ENCODE results near the gene WRAP73.
A peak's percentile ranks its signal among the peaks of the same experiment; 100 is the strongest.
"Not testable (repeated sequence)": the region's sequence is repeated elsewhere in the genome, so short reads cannot be mapped to it uniquely, and the experiment has no call there.

WRAP73 gene

GRCh38 chr1:3629561-3630160, 20.2 kb downstream of the WRAP73 start:
- no peak for DNase-seq

DNA sequence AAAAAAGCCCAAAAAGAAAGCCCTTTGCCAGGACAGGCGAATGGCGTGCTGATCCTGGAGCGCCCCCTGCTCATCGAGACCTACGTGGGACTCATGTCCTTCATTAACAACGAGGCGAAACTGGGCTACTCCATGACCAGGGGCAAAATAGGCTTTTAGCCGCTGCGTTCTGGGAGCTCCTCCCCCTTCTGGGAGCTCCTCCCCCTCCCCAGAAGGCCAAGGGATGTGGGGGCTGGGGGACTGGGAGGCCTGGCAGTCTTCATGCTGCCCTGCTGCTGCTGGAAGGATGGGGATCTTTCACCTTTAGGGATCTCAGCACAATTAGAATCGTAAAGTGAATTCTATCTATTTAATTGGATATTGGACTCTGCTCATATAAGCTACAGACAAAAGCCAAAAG, 21.5 kb downstream of the WRAP73 start:
- DNase-seq, result no peak

GRCh38 chr1:3627515-3628253, 22.2 kb downstream of the WRAP73 start:
- no peak for DNase-seq

- no peak for DNase-seq
Measured at GRCh38 chr1:3626025-3626424, 23.9 kb downstream of the WRAP73 start.

DNA sequence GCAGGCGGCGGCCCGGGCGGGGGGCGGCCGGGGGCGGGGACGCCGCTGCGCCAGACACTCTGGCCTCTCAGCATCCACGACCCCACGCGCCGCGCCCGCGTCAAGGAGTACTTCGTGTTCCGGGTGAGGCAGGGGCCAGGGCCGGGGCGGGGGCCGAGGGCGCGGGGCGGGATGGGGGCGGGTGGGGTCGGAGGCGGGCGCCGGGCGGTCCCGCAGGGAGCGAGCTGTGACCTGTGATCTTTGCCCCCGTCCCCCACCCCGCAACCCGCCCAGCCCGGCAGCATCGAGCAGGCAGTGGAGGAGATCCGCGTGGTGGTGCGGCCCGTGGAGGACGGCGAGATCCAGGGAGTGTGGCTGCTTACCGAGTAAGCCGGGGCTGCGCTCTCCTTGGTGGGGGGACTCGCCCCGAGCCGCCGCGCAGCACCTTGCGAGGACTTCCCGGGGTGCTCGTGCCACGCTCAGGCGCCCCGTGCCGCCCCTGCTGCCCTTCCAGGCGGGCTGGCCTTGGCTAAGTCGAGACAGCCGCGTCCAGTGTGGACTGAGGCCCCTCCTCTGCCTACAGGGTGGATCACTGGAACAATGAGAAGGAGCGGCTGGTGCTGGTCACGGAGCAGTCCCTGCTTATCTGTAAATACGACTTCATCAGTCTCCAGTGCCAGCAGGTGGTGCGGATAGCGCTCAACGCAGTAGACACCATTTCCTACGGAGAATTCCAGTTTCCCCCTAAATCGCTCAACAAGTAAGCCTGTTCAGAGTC, 24.6 kb downstream of the WRAP73 start:
- DNase-seq, result no peak

GRCh38 chr1:3624200-3625136, 25.4 kb downstream of the WRAP73 start, which contains the start of gene TPRG1L:
TPRG1L (plus strand) TSS chr1:3625015; CDS start chr1:3625073, 58 bp downstream.
- peak; percentile 96 for DNase-seq

- DNase-seq, result no peak
Measured at GRCh38 chr1:3623441-3624199, 26.3 kb downstream of the WRAP73 start.

DNA sequence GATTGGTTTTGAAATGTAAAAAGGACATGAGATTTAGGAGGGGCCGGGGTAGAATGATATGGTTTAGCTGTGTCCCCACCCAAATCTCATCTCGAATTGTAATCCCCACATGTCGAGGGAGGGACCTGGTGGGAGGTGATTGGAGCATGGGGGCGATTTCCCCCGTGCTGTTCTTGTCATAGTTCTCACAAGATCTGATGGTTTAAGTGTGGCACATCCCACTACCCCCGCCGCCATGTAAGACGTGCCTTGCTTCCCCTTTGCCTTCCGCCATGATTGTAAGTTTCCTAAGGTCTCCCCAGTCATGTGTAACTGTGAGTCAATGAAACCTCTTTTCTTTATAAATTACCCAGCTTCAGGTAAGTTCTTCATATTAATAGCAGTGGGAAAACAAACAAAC, 27.8 kb downstream of the WRAP73 start:
- DNase-seq, result not testable (repeated sequence)

- not testable (repeated sequence) for DNase-seq
Measured at GRCh38 chr1:3621151-3621671, 28.7 kb downstream of the WRAP73 start.

DNA sequence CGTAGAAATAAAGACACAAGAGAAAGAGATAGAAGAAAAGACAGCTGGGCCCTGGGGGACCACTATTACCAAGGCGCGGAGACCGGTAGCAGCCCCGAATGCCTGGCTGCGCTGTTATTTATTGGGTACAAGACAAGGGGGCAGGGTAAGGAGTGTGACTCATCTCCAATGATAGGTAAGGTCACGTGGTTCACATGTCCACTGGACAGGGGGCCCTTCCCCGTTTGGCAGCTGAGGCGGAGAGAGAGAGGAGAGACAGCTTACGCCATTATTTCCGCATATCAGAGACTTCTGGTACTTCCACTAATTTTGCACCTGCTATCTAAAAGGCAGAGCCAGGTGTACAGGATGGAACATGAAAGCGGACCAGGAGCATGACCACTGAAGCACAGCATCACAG, 29.2 kb downstream of the WRAP73 start:
- DNase-seq, result no peak

- peak; percentile 36 for DNase-seq
Measured at GRCh38 chr1:3618881-3619671, 30.8 kb downstream of the WRAP73 start.

- DNase-seq, result no peak
Measured at GRCh38 chr1:3618531-3618880, 31.4 kb downstream of the WRAP73 start.

DNA sequence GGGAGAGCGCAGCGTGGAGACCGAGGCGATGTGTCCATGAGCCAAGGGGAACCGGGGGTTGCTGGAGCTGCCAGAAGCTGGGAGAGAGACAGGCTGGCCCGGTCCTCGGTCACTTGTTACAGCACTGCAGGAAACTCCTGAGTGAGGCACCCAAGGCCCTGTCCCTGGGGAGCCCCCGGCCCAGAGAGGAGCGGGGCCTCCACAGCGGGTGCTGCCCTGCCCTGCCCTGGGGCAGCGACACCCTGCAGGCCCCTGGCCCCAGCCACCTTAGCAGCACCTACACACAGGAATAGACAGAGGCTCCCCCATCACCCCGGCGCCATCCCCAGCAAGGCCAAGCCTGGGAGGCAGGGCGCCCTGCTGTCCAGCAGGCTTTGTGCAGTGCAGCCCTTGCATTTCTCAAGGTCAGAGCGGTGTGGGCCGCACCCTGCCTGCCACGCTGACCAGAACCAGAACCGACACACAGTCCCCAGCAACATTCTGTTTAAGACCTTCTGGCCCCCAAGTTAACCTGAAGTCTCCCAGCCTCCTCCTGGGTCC, 32.0 kb downstream of the WRAP73 start:
- no peak for DNase-seq

- no peak for DNase-seq
Measured at GRCh38 chr1:3616861-3617260, 33.0 kb downstream of the WRAP73 start.

DNA sequence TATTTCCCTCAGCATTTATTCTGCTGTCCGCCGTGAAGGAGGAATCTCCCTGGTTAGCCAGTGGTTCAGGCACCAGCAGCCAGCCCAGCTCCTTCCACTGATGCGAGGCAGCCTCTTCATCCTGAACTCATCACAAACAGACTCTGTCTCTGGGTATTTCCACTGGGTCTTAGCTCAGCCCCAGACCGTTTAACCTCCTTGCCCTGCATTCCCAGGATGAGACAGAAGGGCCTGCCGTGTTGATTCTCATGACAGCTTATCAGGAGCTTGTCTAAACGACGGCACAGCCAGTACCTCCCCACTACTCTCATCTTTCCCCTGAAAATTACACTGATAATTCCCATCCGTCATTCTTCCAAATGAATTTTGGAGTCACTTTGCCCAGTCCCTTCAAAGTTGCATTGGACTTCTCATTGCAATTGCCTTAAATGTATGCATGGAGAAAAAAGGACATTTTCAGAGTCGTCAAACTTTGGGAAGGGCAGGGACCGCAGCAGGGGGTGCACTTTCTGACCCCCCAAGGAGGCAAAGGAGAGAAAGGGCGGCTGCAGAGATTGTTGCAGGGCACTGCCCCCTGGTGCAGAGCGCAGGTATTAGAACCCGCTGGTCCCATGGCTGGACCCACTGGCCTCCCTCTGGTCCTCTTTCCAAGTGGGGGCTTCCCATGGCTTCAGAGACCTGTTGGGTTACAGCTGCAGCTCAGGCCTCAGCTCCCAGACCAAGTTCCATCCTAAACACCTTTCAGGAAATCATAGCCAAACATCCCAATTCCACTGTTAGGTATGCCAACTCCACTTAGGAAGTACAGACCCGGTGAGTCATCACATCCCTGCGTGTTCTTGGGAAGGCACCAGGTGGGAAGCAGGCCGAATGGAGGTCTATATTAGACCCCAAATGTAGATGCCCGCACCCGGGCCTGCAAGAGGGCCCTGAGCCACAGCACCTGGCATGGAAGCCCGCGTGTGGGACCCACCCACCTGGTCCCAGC, 34.9 kb downstream of the WRAP73 start:
- no peak for DNase-seq

DNA sequence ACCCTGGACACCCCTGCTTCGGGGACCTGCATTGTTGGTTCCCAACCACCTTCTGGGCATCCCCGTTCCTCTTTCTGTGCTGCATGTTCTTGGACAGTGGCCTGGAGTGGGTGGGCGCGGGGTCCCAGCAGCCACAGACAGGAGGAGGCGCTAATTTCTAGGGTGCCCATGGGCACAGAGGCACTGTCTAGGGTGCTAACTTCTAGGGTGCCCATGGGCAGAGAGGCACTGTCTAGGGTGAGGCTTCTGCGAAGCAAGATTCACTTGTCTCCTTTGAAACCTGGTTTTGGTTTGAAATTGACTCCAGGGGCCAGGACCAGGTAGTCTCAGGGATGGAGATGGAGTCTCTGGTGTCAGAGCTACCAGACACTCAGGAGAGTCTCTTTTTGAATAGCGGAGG, 37.8 kb downstream of the WRAP73 start:
- no peak for DNase-seq

DNA sequence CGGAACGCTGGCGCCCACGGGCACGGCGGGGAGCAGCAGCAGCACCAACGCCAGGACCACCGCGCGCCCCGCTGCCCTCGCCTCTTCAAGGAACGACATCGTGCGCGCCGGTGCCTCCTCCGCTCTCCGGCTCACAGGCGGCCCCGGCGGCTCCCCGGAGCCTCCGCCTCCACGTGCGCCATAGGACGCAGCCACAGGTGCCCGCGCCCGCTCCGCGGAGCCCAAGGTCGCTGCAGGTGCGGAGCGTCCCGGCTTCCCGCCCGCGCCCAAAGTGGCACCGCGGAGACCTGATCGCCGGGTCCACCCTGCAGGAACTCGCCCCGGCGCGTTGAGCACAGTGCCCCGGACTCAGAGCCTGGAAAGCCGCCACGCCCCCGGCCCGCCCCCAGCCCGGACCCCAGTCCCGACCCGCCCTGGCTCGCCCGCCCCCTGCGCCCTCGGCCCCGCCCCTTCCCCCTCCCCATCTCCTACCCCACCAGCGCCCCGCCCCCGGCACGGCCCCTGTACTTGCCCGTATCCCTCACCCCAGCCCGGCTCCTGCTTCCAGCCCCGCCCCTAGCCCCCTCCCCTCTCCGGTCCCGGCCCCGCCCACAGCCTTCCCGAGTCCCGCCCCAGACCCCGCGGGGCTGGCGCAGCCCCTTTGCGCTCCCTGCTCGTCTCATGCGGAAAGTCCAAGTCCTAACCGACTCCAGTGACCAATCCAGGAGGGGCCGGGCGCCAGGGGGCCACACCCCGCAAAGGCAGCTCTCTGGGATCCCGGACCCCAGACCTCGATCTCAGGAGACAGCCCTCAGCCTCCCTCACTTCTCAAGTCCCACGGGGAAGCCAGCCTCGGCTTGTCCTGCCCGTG, 38.5 kb downstream of the WRAP73 start, which contains the start of gene MEGF6:
MEGF6 (minus strand) TSS at position 339 of the 850 bp plus-strand sequence; CDS start at position 99, 240 bp downstream.
- DNase-seq, result peak; percentile 46

- DNase-seq, result peak; percentile 89
Measured at GRCh38 chr1:3610527-3611169, 39.3 kb downstream of the WRAP73 start.
